ENCODE data around the gene CDHR3.
"Not testable (repeated sequence)": the region's sequence is repeated elsewhere in the genome, so short reads cannot be mapped to it uniquely, and the experiment has no call there.

CDHR3 gene

GRCh38 chr7:105940109-105940508 lies 23.0 kb upstream of the CDHR3 start:
- H3K4me3 ChIP-seq (ENCODE audit: low read length): no peak overlapping the region
- peaks cover 7% of the 10 kb centered on the region for H3K4me1 ChIP-seq (ENCODE audit: insufficient read depth, low read length)
- no peaks in the 10 kb centered on the region for H3K9me3 ChIP-seq (ENCODE audit: low read length)
- no peaks in the 10 kb centered on the region for H3K27me3 ChIP-seq (ENCODE audit: insufficient read depth, low read length)
- H2AFZ ChIP-seq (ENCODE audit: low read depth, low read length): no peak overlapping the region
- H3K36me3 ChIP-seq (ENCODE audit: insufficient read depth, low read length): no peaks in the 10 kb centered on the region

DNA sequence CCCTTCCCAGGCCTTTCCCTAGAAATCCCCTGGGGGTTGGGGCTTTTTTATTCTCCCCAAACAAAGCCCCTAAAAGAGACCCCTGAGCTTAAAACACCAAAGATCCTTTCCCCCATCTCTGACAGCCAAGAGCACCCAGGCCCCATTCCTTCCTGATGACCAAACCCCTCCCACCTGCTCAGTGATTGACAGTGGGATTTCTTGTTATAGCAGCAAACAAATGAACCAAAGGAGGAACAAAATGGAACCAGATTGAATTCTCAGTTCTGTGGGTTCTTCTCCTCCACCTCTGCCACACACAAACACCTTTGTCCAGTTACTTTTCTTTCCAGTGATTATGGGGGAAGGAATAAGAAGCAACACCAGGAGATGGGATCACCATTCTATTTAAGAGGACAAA lies 21.5 kb upstream of the CDHR3 start:
- Histone ChIP-seq H3K36me3 (ENCODE audit: insufficient read depth, low read length) (no peaks in the 10 kb centered on the region), H3K27me3 (ENCODE audit: insufficient read depth, low read length) (no peaks in the 10 kb centered on the region), H3K4me1 (ENCODE audit: insufficient read depth, low read length) (peaks cover 7% of the 10 kb centered on the region), H3K4me3 (ENCODE audit: low read length) (no peak overlapping the region), H2AFZ (ENCODE audit: low read depth, low read length) (no peak overlapping the region), H3K9me3 (ENCODE audit: low read length) (no peaks in the 10 kb centered on the region)

DNA sequence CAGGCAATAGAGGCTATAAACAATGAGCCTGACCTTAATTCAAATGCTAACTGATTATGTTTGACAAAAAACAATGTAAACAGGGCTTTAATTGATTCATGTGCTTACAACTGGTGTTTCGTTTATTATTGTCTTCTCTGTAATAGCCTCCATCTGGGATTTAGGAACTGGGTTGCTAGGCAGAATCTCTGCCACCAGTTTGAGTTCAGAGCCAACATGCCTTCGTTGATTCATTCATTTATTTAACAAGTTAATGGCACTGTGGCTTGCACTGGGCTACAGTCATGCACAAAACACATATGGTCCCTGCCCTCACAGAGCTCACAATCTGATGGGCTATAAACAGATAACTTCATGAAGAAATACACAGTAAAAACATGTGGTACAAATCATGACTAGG lies 19.6 kb upstream of the CDHR3 start:
- Histone ChIP-seq H2AFZ (ENCODE audit: low read depth, low read length) (no peak overlapping the region), H3K4me3 (ENCODE audit: low read length) (no peak overlapping the region), H3K36me3 (ENCODE audit: insufficient read depth, low read length) (no peaks in the 10 kb centered on the region), H3K27me3 (ENCODE audit: insufficient read depth, low read length) (no peaks in the 10 kb centered on the region), H3K4me1 (ENCODE audit: insufficient read depth, low read length) (peaks cover 7% of the 10 kb centered on the region), H3K9me3 (ENCODE audit: low read length) (no peaks in the 10 kb centered on the region)

- Histone ChIP-seq H3K27me3 (ENCODE audit: insufficient read depth, low read length) (no peaks in the 10 kb centered on the region), H2AFZ (ENCODE audit: low read depth, low read length) (no peak overlapping the region), H3K4me3 (ENCODE audit: low read length) (no peak overlapping the region), H3K4me1 (ENCODE audit: insufficient read depth, low read length) (peaks cover 3% of the 10 kb centered on the region), H3K36me3 (ENCODE audit: insufficient read depth, low read length) (no peaks in the 10 kb centered on the region), H3K9me3 (ENCODE audit: low read length) (no peaks in the 10 kb centered on the region)
Observed at GRCh38 chr7:105945848-105946247, 17.2 kb upstream of the CDHR3 start.

DNA sequence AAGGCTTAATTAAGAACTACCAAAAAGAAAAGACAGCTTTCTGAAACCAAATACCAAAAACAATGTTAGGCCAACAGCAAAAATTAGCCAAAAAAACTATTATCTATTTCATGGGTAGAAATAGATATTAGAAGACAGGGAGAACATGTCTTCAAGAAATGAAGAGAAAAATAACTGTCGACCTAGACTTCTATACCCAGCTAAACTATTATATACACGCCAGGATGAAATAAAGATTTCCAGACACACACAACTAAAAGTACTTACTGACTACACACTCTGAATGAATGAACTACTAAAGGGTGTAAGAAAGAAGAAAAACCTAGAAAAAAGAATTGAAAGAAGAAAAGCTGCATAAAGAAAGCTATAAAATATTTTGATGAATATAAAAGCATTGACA lies 11.5 kb upstream of the CDHR3 start:
- H2AFZ ChIP-seq (ENCODE audit: low read depth, low read length): no peak overlapping the region
- H3K4me3 ChIP-seq (ENCODE audit: low read length): no peak overlapping the region
- H3K4me1 ChIP-seq (ENCODE audit: insufficient read depth, low read length): no peaks in the 10 kb centered on the region
- no peaks in the 10 kb centered on the region for H3K36me3 ChIP-seq (ENCODE audit: insufficient read depth, low read length)
- no peaks in the 10 kb centered on the region for H3K27me3 ChIP-seq (ENCODE audit: insufficient read depth, low read length)
- peaks cover 8% of the 10 kb centered on the region for H3K9me3 ChIP-seq (ENCODE audit: low read length)

GRCh38 chr7:105952917-105953595 lies 10.0 kb upstream of the CDHR3 start:
- no peaks in the 10 kb centered on the region for H3K36me3 ChIP-seq (ENCODE audit: insufficient read depth, low read length)
- H3K9me3 ChIP-seq (ENCODE audit: low read length): peaks cover 8% of the 10 kb centered on the region
- no peak overlapping the region for H3K4me3 ChIP-seq (ENCODE audit: low read length)
- H3K4me1 ChIP-seq (ENCODE audit: insufficient read depth, low read length): no peaks in the 10 kb centered on the region
- no peak overlapping the region for H2AFZ ChIP-seq (ENCODE audit: low read depth, low read length)
- no peaks in the 10 kb centered on the region for H3K27me3 ChIP-seq (ENCODE audit: insufficient read depth, low read length)

- no peak overlapping the region for H3K4me3 ChIP-seq (ENCODE audit: low read length)
- H3K36me3 ChIP-seq (ENCODE audit: insufficient read depth, low read length): no peaks in the 10 kb centered on the region
- H3K27me3 ChIP-seq (ENCODE audit: insufficient read depth, low read length): no peaks in the 10 kb centered on the region
- no peaks in the 10 kb centered on the region for H3K4me1 ChIP-seq (ENCODE audit: insufficient read depth, low read length)
- no peak overlapping the region for H2AFZ ChIP-seq (ENCODE audit: low read depth, low read length)
- peaks cover 8% of the 10 kb centered on the region for H3K9me3 ChIP-seq (ENCODE audit: low read length)
Observed at GRCh38 chr7:105954711-105955110, 8.4 kb upstream of the CDHR3 start.

DNA sequence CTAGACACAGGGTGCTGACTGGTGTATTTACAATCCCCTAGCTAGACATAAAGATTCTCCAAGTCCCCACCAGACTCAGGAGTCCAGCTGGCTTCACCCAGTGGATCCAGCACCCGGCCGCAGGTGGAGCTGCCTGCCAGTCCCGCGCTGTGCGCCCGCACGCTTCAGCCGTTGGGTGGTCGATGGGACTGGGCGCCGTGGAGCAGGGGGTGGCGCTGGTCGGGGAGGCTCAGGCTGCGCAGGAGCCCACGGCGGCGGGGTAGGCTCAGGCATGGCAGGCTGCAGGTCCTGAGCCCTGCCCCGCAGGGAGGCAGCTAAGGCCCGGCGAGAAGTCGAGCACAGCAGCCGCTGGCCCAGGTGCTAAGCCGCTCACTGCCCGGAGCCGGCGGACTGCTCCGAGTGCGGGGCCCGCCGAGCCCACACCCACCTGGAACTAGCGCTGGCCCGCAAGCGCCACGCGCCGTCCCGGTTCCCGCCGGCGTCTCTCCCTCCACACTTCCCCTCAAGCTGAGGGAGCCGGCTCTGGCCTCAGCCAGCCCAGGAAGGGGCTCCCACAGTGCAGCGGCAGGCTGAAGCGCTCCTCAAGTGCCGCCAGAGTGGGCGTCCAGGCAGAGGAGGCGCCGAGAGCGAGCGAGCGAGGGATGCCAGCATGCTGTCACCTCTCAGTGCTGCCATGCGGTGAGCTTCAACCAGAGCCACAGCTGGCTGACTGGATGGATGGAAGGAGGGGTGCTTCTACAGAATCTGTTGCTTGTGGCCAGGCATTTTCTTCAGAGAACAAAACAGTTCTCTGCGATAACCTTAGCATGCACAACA lies 7.2 kb upstream of the CDHR3 start:
- H3K4me1 ChIP-seq (ENCODE audit: insufficient read depth, low read length); H3K4me3 ChIP-seq (ENCODE audit: low read length); H3K27me3 ChIP-seq (ENCODE audit: insufficient read depth, low read length); H2AFZ ChIP-seq (ENCODE audit: low read depth, low read length); H3K9me3 ChIP-seq (ENCODE audit: low read length); H3K36me3 ChIP-seq (ENCODE audit: insufficient read depth, low read length): not testable (repeated sequence)

DNA sequence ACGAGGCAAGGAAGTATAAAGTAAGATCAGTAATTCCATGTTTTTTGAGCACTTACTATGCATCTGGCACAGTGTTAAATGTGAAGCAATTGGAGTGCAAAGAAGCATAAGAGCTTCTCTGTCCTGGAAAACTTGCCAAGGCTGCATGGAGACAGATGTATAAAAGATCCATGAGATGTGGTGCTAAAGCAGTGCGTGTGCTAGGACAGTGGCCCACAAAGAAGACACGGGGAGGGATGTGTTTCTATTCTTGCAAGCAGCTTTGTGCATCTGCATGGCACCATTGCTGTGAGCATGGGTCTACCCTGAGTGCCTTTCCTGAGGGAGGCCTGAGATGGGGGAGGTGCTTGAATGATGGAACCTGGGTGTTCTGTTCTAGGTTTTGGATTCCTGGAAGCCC lies 5.1 kb upstream of the CDHR3 start:
- Histone ChIP-seq H3K4me1 (ENCODE audit: insufficient read depth, low read length) (no peaks in the 10 kb centered on the region), H3K27me3 (ENCODE audit: insufficient read depth, low read length) (no peaks in the 10 kb centered on the region), H2AFZ (ENCODE audit: low read depth, low read length) (no peak overlapping the region), H3K4me3 (ENCODE audit: low read length) (no peak overlapping the region), H3K9me3 (ENCODE audit: low read length) (no peaks in the 10 kb centered on the region), H3K36me3 (ENCODE audit: insufficient read depth, low read length) (no peaks in the 10 kb centered on the region)

DNA sequence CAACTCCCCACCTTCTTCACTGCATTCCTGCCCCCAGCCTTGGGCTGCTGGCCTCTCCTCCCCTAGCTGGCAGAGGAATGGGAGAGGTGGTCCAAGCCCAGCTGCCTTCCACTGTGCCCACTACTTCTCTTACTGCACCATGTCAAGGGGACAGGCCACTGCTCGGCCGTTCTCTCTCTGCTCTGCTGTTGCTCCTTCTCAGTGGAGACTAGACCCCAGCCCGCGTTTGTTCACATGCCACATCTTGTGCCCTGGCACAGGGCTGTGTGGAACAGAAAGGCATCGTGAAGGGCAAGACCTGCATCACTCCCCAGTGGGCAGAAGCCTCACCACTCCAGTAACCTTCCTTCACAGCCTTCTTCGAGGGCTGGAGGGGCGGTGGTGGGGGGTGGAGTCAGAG lies 711 bp upstream of the CDHR3 start:
- Histone ChIP-seq H3K9me3 (ENCODE audit: low read length) (no peaks in the 10 kb centered on the region), H3K4me1 (ENCODE audit: insufficient read depth, low read length) (no peaks in the 10 kb centered on the region), H3K36me3 (ENCODE audit: insufficient read depth, low read length) (no peaks in the 10 kb centered on the region), H3K4me3 (ENCODE audit: low read length) (no peak overlapping the region), H3K27me3 (ENCODE audit: insufficient read depth, low read length) (no peaks in the 10 kb centered on the region), H2AFZ (ENCODE audit: low read depth, low read length) (no peak overlapping the region)

DNA sequence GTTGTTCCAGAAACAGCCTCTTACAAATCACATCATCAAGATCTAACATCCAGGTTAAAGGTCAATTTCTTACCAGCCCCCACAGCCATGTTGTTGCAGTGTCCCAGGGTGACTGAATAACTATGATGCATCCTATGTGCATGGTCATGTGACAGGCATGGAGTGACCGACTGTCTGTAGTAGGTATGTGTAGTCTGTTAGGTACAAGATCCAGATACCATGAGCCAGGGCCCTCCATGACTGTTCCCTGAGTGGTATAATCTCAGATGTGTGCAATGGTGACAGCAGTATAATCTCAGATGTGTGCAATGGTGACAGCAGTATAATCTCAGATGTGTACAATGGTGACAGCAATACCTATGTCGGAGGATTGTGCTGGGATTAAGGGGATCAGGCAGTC lies 8.8 kb downstream of the CDHR3 start:
- H3K27me3 ChIP-seq (ENCODE audit: insufficient read depth, low read length): no peaks in the 10 kb centered on the region
- no peak overlapping the region for H3K4me3 ChIP-seq (ENCODE audit: low read length)
- no peaks in the 10 kb centered on the region for H3K9me3 ChIP-seq (ENCODE audit: low read length)
- H3K36me3 ChIP-seq (ENCODE audit: insufficient read depth, low read length): no peaks in the 10 kb centered on the region
- H3K4me1 ChIP-seq (ENCODE audit: insufficient read depth, low read length): no peaks in the 10 kb centered on the region
- H2AFZ ChIP-seq (ENCODE audit: low read depth, low read length): no peak overlapping the region

DNA sequence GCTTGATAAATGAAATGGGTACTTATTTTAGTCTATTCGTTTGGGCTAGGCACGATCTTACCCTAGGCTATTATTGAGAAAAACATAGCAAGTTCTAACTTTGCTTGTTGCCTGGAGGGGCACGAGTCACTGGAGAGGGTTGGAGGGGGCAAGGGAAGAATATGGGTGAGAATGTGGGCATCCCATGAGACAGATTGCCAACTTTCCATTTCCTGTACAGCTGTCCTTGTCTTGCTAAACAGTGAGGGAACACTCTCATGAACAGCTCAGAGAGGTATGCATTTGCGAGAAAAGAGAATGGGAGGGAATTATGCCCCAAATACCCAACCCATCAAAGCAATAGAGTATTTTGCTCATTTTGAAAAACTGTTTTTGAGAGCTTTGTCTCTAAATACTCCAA lies 9.2 kb downstream of the CDHR3 start:
- Histone ChIP-seq H3K27me3 (ENCODE audit: insufficient read depth, low read length) (no peaks in the 10 kb centered on the region), H3K36me3 (ENCODE audit: insufficient read depth, low read length) (no peaks in the 10 kb centered on the region), H2AFZ (ENCODE audit: low read depth, low read length) (no peak overlapping the region), H3K4me1 (ENCODE audit: insufficient read depth, low read length) (no peaks in the 10 kb centered on the region), H3K4me3 (ENCODE audit: low read length) (no peak overlapping the region), H3K9me3 (ENCODE audit: low read length) (no peaks in the 10 kb centered on the region)

DNA sequence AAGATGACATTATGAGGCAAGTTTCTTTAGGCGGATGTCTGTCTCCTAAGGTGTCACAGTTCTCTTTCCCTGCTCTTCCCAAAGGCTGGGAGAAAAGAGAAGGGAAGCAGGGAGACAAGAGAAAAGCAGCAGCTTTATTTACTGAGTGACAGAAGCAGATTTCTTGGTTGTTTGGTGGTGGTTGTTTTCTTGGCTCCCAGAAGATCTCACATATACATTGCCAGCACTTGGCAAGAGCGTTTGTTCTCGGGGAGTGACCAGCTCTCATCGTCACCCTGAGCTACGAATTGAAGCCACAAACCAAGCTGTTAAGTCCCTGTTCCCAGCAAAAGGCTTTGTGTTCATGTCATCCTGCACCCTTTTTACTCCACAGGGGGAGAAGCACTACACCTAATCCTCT lies 11.4 kb downstream of the CDHR3 start:
- Histone ChIP-seq H3K36me3 (ENCODE audit: insufficient read depth, low read length) (no peaks in the 10 kb centered on the region), H3K4me3 (ENCODE audit: low read length) (no peak overlapping the region), H3K9me3 (ENCODE audit: low read length) (no peaks in the 10 kb centered on the region), H3K4me1 (ENCODE audit: insufficient read depth, low read length) (no peaks in the 10 kb centered on the region), H2AFZ (ENCODE audit: low read depth, low read length) (no peak overlapping the region), H3K27me3 (ENCODE audit: insufficient read depth, low read length) (no peaks in the 10 kb centered on the region)
